ENCODE measurements around the gene SLC49A3.

- TF ChIP-seq CTCF (IDR thresholded peaks at IDR 0.05): no peak
- TF ChIP-seq POLR2A (IDR thresholded peaks at IDR 0.05): peak; percentile 30
- no peak for TF ChIP-seq POLR2AphosphoS5 (IDR thresholded peaks at IDR 0.05)
Measured at GRCh38 chr4:687048-687970, 1.6 kb downstream of the SLC49A3 start.

All from breast epithelium (tissue), 3 donors.